DND-41 (cell line): ENCODE results near the gene NLRP6.

Experiments used
- CTCF ChIP-seq: IDR thresholded peaks from 2 replicates; pipeline ENCODE4 v1.5.1; 2012; ENCODE audit warnings: borderline replicate concordance, low read length, moderate library complexity, mild to moderate bottlenecking; ENCODE audit not compliant: poor library complexity, severe bottlenecking; ENCODE audit errors: extremely low read depth
- EZH2 ChIP-seq: IDR thresholded peaks from 3 replicates; pipeline ENCODE4 v1.6.1; 2012; ENCODE audit warnings: borderline replicate concordance, low read depth, mild to moderate bottlenecking, moderate library complexity, low read length, inconsistent platforms; ENCODE audit not compliant: severe bottlenecking

DNA sequence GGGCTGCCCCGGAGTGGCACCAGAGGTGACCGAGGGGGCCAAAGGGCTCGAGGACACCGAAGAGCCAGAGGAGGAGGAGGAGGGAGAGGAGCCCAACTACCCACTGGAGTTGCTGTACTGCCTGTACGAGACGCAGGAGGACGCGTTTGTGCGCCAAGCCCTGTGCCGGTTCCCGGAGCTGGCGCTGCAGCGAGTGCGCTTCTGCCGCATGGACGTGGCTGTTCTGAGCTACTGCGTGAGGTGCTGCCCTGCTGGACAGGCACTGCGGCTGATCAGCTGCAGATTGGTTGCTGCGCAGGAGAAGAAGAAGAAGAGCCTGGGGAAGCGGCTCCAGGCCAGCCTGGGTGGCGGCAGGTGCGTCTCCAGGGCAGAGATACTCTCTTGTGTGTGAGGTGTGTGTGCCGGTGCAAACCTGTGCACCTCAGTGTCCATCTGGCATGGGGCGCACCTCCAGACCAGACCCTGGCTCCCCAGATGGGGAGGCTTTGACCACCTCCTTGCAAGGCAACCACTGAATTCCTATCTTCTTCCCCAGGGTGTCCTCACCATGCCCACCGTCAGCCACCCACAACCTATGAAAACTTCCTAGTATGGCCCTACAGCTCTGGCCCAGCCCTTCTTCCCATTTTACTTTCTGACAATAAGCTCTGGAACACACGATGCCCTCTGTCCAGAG lies 3.4 kb downstream of the NLRP6 start:
- TF ChIP-seq CTCF = no peak
- no peak for TF ChIP-seq EZH2
